VCaP (cell line): ENCODE data around the gene HHAT.

Experiments used
- H3K27ac ChIP-seq: fragments of 450-650 bp; 2 replicates; pipeline ENCODE4 v1.5.1; 2017
- CTCF ChIP-seq: fragments of 450-650 bp; conservative IDR thresholded peaks from 2 replicates; pipeline ENCODE4 v1.5.1; 2017; ENCODE audit warnings: mild to moderate bottlenecking, moderate library complexity

Gene HHAT

GRCh38 chr1:210618369-210618768 is 289.7 kb downstream of the HHAT start:
- H3K27ac ChIP-seq, result no peak overlapping the region
- no peak for TF ChIP-seq CTCF

GRCh38 chr1:210620867-210621488 is 292.3 kb downstream of the HHAT start:
- H3K27ac ChIP-seq, result no peak overlapping the region
- TF ChIP-seq CTCF, result no peak

GRCh38 chr1:210621712-210622111 is 293.0 kb downstream of the HHAT start:
- no peak for TF ChIP-seq CTCF
- no peak overlapping the region for H3K27ac ChIP-seq

- H3K27ac ChIP-seq, result no peak overlapping the region
- no peak for TF ChIP-seq CTCF
Observed at GRCh38 chr1:210624722-210625121, 296.0 kb downstream of the HHAT start.

GRCh38 chr1:210625715-210626114 is 297.0 kb downstream of the HHAT start:
- H3K27ac ChIP-seq, result no peak overlapping the region

GRCh38 chr1:210626341-210626740 is 297.6 kb downstream of the HHAT start:
- TF ChIP-seq CTCF, result no peak
- H3K27ac ChIP-seq, result no peak overlapping the region

More at GRCh38 chr1:210625715-210626114, 297.0 kb downstream of the HHAT start:
- no peak for TF ChIP-seq CTCF

- H3K27ac ChIP-seq, result 0 out of 2 replicates have a peak overlapping the region, but pooled peaks have one; percentile 7
- no peak for TF ChIP-seq CTCF
Observed at GRCh38 chr1:210627755-210628154, 299.1 kb downstream of the HHAT start.
